Liver (tissue), 9 donors: ENCODE results near the gene RASSF10. TPM values are rescaled to one million over a fixed set of nuclear protein-coding genes. Genes with fewer than 3 reads are reported as not detected.

Experiments
- DNase-seq: peaks from one replicate; pipeline ENCODE4 v3.0.0-alpha.2; 2017; ENCODE audit warnings: low spot score
- H3K27ac ChIP-seq, 2 donors: one replicate each; pipeline ENCODE4 v1.7.0; 2013; ENCODE audit warnings: inconsistent platforms in 2 of 2, low read length in 2 of 2, control low read depth in 1 of 2, low read depth in 1 of 2, mild to moderate bottlenecking in 1 of 2
- H3K27me3 ChIP-seq, 4 donors: one replicate each; pipeline versions ENCODE4 v1.6.1 to v1.7.0; 2013; ENCODE audit warnings: low read length in 3 of 4, inconsistent platforms in 1 of 4, mild to moderate bottlenecking in 1 of 4, moderate library complexity in 1 of 4; ENCODE audit not compliant: control insufficient read depth in 4 of 4, insufficient read depth in 4 of 4
- H3K36me3 ChIP-seq, 4 donors: one replicate each; pipeline versions ENCODE4 v1.6.1 to v1.7.0; 2013; ENCODE audit warnings: low read length in 3 of 4, mild to moderate bottlenecking in 3 of 4, low read depth in 1 of 4, moderate library complexity in 1 of 4; ENCODE audit not compliant: control insufficient read depth in 4 of 4, insufficient read depth in 3 of 4
- H3K4me1 ChIP-seq, 4 donors: one replicate each; pipeline versions ENCODE4 v1.6.1 to v1.7.0; 2013; ENCODE audit warnings: low read length in 3 of 4, mild to moderate bottlenecking in 3 of 4, moderate library complexity in 1 of 4; ENCODE audit not compliant: control insufficient read depth in 4 of 4, insufficient read depth in 4 of 4
- H3K4me3 ChIP-seq, 3 donors: one replicate each; pipeline versions ENCODE4 v1.6.1 to v1.7.0; 2013; ENCODE audit warnings: low read length in 3 of 3, control low read depth in 1 of 3, low read depth in 1 of 3, mild to moderate bottlenecking in 1 of 3
- H3K9ac ChIP-seq, 2 donors: one replicate each; pipeline ENCODE4 v1.7.0; 2013; ENCODE audit warnings: low read length in 2 of 2, mild to moderate bottlenecking in 2 of 2, moderate library complexity in 2 of 2, control low read depth in 1 of 2, low read depth in 1 of 2
- H3K9me3 ChIP-seq, 4 donors: one replicate each; pipeline versions ENCODE4 v1.6.1 to v1.7.0; 2013; ENCODE audit warnings: low read length in 3 of 4; ENCODE audit not compliant: control insufficient read depth in 4 of 4
- ATF3 ChIP-seq: IDR thresholded peaks from 2 replicates; pipeline ENCODE4 v1.6.1; 2016; ENCODE audit warnings: antibody characterized with exemption
- CTCF ChIP-seq: fragments of 150-350 bp; IDR thresholded peaks from 2 replicates; pipeline ENCODE4 v1.5.1; 2017; ENCODE audit warnings: improper control_type of control experiment, low read depth, low read length; ENCODE audit not compliant: missing input control
- EGR1 ChIP-seq, 2 donors: IDR thresholded peaks; 2 replicates each; pipeline ENCODE4 v1.6.1; 2016 to 2018; ENCODE audit warnings: antibody characterized with exemption in 2 of 2, low read depth in 2 of 2
- FOXA2 ChIP-seq: IDR thresholded peaks from 2 replicates; pipeline ENCODE4 v1.6.1; 2016; ENCODE audit warnings: antibody characterized with exemption
- GABPA ChIP-seq, 2 donors: IDR thresholded peaks in 1 of 2; conservative IDR thresholded peaks in 1 of 2; 2 replicates each; pipeline ENCODE4 v1.6.1; 2016; ENCODE audit warnings: antibody characterized with exemption in 2 of 2, mild to moderate bottlenecking in 1 of 2, moderate library complexity in 1 of 2
- HNF4G ChIP-seq: IDR thresholded peaks from 2 replicates; pipeline ENCODE4 v1.6.1; 2016; ENCODE audit warnings: antibody characterized with exemption
- JUND ChIP-seq, 2 donors: IDR thresholded peaks; 2 replicates each; pipeline ENCODE4 v1.6.1; 2016; ENCODE audit warnings: antibody characterized with exemption in 2 of 2
- MAX ChIP-seq: IDR thresholded peaks from 2 replicates; pipeline ENCODE4 v1.6.1; 2016; ENCODE audit warnings: antibody characterized with exemption
- NR2F2 ChIP-seq: IDR thresholded peaks from 2 replicates; pipeline ENCODE4 v1.6.1; 2016; ENCODE audit warnings: antibody characterized with exemption
- RAD21 ChIP-seq, 2 donors: IDR thresholded peaks; 2 replicates each; pipeline ENCODE4 v1.6.1; 2016; ENCODE audit warnings: antibody characterized with exemption in 2 of 2, mild to moderate bottlenecking in 2 of 2
- REST ChIP-seq: IDR thresholded peaks from 2 replicates; pipeline ENCODE4 v1.6.1; 2016; ENCODE audit warnings: antibody characterized with exemption, mild to moderate bottlenecking
- RXRA ChIP-seq, 2 donors: IDR thresholded peaks; 2 replicates each; pipeline ENCODE4 v1.6.1; 2017 to 2018; ENCODE audit warnings: antibody characterized with exemption in 2 of 2, mild to moderate bottlenecking in 1 of 2
- SP1 ChIP-seq: IDR thresholded peaks from 2 replicates; pipeline ENCODE4 v1.6.1; 2018; ENCODE audit warnings: antibody characterized with exemption, mild to moderate bottlenecking
- TAF1 ChIP-seq: conservative IDR thresholded peaks from 2 replicates; pipeline ENCODE4 v1.6.1; 2016; ENCODE audit warnings: antibody characterized with exemption, mild to moderate bottlenecking
- YY1 ChIP-seq: IDR thresholded peaks from 2 replicates; pipeline ENCODE4 v1.6.1; 2016; ENCODE audit warnings: antibody characterized with exemption, mild to moderate bottlenecking
- ZBTB33 ChIP-seq: IDR thresholded peaks from 2 replicates; pipeline ENCODE4 v1.6.1; 2016; ENCODE audit warnings: antibody characterized with exemption
- WGBS: extraction: QIAGEN DNeasy Blood & Tissue Kit; methylation state at CpG from one replicate; pipeline ENCODE4 v1.1.7; 2013; 5-methylcytosine and 5-hydroxymethylcytosine counted together
- polyA plus RNA-seq, 2 donors: library from polyadenylated mRNA; stranded (reverse) in 1 of 2; unstranded in 1 of 2; fragments of 200-250 nt in 1 of 2; fragments of >200 nt in 1 of 2; fragmentation: Nextera tagmentation in 1 of 2; extraction: Ambion mirVana in 1 of 2; gene quantifications; one replicate each; pipeline versions ENCODE4 v1.2.1 to v1.2.3, GENCODE V29; 2013 to 2015
- total RNA-seq, 2 donors: library from RNA; depleted of rRNA; stranded (reverse); fragments of >200 nt; gene quantifications; one replicate each; pipeline ENCODE4 v1.2.3, GENCODE V29; 2014
- donor health status: healthy.
- donor health status: healthy.
- donor health status: healthy.
- donor health status: healthy.
- donor health status: healthy.

The RASSF10 gene
- total and polyA plus RNA-seq, 4 donors: 0.03 to 1.9 (median 0.08) TPM; not detected in 1

GRCh38 chr11:13052130-13052571, 43.0 kb downstream of the RASSF10 start:
- Histone ChIP-seq H3K27ac (no peak overlapping the region), H3K4me1 (no peaks in the 10 kb centered on the region), H3K36me3 (no peaks in the 10 kb centered on the region), H3K4me3 (no peak overlapping the region), H3K9ac (no peak overlapping the region), H3K27me3 (peaks cover 0 to 7% (median 0%) of the 10 kb centered on the region in 4 donors), H3K9me3 (no peaks in the 10 kb centered on the region)
- no peak for TF ChIP-seq ATF3
- no peak for TF ChIP-seq SP1
- TF ChIP-seq GABPA (IDR thresholded peaks at IDR 0.05 in 1 of 2, conservative IDR thresholded peaks at IDR 0.05 in 1 of 2): no peak
- no peak for TF ChIP-seq FOXA2
- TF ChIP-seq YY1: no peak
- TF ChIP-seq MAX: no peak
- TF ChIP-seq EGR1 (IDR thresholded peaks at IDR 0.05; ENCODE audit: low read depth in 2 of 2): no peak
- no peak for TF ChIP-seq TAF1
- no peak for TF ChIP-seq CTCF
- TF ChIP-seq RAD21 (IDR thresholded peaks at IDR 0.05): no peak
- TF ChIP-seq HNF4G: no peak
- TF ChIP-seq ZBTB33: no peak
- no peak for TF ChIP-seq REST
- TF ChIP-seq NR2F2: no peak
- TF ChIP-seq RXRA (IDR thresholded peaks at IDR 0.05): no peak
- no peak for TF ChIP-seq JUND (IDR thresholded peaks at IDR 0.05)
- WGBS: 83% methylated on average over 5 of the region's 5 CpGs
- DNase-seq: no peak
